GM18507 (cell line): ENCODE data around the gene SPACA4.
"Not testable (repeated sequence)": the region's sequence is repeated elsewhere in the genome, so short reads cannot be mapped to it uniquely, and the experiment has no call there.

Experiments
- DNase-seq: peaks from one replicate; pipeline ENCODE4 v3.0.0; 2011; ENCODE audit warnings: low read depth; ENCODE audit not compliant: insufficient read length; ENCODE audit errors: extremely low spot score
- FAIRE-seq: peaks from 2 replicates; lab custom pipeline; 2011; peaks lifted over from hg19 to GRCh38; lab: Jason Lieb, UNC

SPACA4 gene

DNA sequence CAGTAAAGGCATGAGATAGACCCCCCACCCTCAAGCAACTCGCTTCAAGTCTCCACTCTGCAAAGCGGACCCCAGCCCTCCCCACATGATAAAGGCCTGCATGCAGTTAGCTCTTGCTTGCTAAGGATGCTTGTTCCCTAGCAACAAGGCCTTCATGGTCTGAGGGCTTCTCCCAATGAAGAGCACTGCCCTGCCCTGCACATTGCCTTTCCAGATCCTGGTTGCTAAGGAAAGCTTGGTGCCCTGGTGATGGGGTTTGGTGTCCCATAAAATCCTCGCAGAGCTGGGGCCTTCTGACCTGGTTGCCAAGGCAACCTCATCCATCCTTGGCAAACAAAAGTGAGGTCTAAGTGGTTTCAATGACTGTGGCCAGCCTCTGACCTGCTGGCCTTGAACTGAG lies 24.7 kb downstream of the SPACA4 start:
- no peak for DNase-seq
- no peak for FAIRE-seq

DNA sequence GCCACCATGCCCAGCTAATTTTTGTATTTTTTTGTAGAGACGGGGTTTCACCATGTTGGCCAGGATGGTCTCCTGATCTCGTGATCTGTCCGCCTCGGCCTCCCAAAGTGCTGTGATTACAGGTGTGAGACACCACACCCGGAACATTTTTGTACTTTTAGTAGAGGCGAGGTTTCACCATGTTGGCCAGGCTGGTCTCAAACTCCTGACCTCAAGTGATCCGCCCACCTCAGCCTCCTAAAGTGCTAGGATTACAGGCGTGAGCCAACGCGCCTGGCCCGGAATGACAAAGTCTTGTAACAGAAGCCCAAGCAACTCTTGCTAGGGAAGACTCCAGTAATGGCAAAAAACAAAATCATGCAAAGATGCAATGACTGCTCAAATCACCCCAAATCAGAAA lies 25.7 kb downstream of the SPACA4 start:
- FAIRE-seq, DNase-seq: not testable (repeated sequence)

DNA sequence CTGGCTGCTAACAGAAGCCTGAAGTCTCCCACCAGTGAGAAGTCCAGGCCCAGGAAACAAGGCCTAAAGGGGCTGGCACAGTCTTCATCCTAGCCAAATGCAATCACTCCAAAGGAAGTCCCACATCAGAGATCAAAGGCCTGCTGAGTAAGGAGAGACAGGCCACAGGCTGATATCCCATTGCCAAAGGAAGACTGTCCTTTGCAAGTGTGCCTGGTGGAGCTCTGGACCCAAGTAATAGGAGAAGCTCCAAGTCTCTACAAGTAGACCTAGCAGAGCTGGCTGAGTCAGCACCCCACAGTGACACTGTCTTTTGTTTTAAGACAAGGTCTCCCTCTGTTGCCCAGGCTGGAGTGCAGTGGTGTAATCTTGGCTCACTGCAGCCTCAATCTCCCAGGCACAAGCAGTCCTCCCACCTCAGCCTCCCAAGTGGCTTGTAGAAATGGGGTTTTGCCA lies 26.2 kb downstream of the SPACA4 start:
- DNase-seq = no peak
- FAIRE-seq = no peak

DNA sequence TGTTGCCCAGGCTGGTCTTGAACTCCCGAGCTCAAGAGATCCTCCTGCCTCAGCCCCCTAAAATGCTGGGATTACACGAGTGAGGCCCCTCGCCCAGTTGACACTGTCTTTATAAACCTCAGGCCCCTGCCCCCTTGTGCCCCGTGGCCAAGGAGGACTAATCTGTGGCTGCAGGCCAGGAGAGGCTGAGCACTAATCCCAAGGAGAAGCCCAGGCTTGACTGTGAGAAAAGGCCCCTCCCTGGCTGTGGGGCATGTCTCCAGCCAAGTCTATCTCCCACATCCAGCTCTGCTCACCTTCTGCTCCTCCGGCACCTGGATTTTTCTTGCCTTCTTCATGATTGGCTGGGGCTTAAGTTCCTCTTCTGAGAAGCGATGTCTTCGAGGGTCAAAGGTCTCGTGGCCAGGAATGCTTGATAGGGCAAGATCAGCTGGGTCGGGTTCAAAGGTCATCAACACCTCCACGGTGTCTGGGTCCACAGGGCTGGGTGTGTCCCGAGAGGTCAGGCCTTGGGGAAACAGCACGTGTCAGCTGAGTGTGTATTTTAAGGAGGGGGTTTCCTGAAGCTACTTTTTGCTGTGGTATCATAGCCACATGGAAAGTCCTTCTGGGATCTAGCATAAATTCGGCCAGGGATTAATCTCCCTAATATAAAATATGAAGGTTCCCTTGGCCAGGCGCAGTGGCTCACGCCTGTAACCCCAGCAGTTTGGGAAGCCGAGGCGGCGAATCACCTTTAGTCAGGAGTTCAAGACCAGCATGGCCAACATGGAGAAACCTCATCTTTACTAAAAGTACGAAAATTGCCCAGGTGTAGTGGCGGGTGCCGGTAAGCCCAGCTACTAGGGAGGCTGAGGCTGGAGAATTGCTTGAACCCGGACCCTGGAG lies 26.9 kb downstream of the SPACA4 start:
- DNase-seq (no peak), FAIRE-seq (peak; percentile 41)

DNA sequence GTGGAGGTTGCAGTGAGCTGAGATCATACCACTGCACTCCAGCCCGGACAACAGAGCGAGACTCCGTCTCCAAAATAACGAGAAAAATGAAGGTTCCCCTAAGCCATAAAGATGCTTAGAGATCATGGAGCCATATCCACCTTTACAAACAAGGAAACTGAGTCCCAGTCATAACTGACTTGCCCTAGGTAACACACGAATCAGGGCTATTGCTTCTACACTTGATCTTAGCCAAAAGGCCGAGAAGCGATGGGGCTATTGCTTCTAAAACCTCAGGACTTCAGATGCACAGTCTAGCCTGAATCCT lies 27.4 kb downstream of the SPACA4 start:
- DNase-seq (no peak), FAIRE-seq (no peak)

DNA sequence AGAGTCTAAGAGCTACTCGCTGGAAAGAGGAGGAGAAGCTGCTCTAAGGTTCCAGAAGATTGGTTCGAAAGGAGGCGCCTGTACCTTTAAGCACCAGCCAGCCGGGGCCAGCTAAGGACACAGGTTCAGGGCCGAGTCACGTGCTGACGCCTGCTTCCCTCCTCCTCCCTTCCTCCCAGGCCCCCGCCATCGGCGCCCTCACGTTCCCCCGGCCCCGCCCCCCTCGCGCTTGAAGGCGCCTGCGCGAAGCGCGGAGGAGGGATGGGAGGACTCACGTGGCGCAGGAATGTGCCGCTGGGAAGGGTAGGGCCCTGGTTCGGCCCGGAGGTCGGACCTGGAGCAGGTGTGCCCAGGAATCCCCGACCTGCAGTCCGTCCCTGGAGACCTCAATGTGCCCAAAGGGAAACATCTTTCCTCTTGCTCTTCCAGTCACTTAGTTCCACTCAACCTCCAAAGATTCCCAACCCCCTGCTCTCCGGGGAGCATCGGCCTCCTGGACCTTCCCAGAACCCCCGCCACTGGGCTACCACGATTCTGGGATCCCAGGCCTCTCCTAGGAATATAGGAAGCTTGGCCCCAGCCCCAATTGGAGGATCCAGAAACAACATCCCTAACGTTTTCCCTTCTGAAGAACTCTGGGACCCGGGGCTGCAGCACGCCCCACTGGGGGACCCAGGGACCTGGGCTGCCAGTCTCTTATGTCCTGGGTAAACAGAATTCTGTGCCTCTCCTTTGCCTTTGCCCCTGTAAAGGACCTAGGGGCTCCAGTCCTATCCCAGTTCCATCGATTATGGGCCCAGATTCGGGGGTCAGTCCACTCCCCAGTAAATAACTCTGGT lies 28.1 kb downstream of the SPACA4 start:
- peak; percentile 94 for FAIRE-seq
- peak; percentile 70 for DNase-seq

DNA sequence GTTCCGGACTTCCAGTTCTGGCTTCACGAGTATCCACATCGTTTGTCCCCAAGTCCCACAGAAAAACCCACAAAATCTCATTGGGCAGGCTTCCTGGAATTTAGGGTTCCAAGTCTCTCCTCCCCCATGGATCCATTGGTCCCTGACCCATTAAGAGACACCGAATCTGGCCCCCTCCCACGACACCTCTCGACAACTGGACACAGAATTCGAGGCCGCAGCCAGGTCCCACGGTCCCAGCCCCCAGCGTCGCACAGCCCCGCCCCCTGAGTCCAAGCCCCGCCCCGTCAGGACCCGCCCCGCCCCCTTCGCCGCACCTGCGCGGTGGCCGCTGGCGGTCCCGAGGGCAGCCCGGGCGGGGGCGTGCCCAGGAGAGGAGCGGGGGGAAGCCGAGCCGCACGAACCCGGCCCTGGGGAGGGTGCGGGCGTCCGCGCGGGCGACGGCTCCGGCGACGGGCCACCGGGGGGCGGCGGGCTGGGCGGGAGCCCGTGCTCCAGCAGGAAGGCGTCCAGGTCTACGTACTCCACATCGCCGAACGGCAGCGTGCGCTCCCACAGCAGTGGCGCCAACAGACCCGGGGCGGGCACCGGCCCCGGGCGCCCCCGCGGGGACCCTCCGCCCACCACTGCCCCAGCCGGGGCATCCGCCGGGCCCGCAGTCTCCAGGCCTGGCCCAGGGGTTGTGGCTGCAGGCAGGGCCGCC lies 28.9 kb downstream of the SPACA4 start:
- FAIRE-seq (peak; percentile 72), DNase-seq (no peak)

DNA sequence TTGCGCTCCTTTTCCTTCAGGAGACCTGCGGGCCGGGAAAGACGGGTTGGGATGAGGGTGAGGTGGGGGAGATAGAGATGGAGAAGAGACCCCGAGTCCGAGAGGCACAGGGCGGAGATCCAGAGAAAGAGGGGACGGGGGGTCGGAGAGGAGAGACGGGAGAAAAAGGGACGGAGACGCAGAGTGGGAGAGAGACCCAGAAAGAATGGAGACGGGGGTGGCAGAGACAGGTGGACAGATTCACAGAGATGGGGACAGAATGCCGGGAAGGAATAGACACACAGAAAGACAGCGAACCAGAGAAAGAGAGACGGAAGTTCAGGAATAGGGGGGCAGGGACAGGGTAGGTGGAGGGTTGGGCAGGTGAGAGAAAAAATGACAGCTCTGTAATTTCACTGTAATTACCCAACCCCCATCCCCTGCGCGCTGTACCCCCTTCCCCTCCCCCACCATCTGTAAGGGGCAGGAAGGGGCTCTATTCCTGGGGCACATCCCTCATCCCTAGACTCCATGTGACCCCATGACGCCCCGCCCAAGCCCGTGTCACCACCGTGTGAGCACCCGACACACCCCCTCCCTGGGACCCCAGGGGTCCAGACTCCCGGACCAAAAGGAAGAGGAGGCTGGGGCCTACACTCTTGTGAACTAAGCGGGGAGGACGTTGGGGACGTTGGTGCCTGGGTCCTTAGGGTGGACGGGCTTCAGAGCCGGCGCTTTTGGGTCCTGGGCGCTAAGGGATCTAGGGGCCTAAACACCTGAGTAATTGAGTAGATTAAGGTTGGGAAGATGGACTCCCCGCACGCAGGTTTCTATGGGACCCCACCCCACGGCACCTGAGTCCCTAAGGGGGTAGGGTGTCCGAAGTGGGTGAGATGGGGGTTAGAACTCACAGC lies 29.7 kb downstream of the SPACA4 start:
- DNase-seq (no peak), FAIRE-seq (no peak)

DNA sequence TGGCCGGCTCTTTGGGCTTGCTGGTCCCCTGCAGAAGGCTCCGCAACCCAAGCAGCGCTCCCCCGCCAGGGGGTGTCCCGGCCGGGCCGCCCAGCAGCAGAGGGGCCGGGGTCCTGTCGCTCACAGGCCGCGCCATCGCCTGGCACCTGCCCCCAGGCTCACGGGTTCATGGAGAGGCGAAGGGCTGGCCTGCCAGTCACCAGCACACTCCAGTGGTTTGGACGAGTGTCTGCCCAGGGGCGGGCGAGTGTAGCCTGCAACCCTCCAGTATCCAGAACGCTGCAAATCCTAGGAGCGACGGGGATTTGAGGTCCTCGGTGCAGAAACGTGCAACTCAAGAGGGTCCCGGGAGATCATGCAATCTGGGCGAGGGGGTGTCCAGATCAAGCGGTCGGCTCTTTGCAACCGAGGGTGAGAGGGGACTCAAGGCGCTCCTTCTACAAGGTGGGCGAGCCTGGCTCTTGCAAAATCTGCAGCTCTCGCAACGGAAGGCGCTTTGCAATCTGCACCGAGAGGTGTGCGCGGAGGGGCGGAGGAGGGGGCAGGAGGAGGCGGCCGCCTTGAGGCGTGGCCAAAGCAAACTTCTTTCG lies 30.4 kb downstream of the SPACA4 start, which contains the start of gene DBP:
TSS of gene DBP (minus strand) at position 521 of the 590 bp plus-strand sequence. CDS start at position 136, 385 bp downstream.
- no peak for DNase-seq
- no peak for FAIRE-seq

DNA sequence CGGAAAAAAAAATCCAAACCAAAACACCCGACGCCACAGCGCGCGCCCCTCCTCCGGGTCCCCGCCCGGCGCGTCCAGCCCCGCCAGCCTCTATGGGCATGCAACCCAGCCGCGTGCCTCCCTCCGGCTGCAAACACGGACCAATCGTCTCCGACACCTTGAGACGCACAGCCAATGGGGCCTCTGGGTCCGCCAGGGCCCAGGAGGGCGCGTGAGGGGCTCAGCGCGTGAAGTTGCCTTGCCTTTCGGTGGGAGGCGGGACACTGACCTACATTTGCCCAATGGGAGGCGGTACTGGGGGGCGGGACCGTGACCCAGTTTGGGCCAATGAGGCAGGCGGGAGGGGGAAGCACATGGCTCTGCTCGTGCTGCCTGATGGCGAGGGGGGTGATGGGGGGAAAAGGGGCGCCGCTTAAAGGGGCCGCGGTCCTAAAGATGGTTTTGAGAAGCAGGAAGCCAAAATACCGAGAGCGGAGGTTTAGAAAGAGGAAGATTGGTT lies 31.0 kb downstream of the SPACA4 start:
- DNase-seq (peak; percentile 80), FAIRE-seq (peak; percentile 96)

DNA sequence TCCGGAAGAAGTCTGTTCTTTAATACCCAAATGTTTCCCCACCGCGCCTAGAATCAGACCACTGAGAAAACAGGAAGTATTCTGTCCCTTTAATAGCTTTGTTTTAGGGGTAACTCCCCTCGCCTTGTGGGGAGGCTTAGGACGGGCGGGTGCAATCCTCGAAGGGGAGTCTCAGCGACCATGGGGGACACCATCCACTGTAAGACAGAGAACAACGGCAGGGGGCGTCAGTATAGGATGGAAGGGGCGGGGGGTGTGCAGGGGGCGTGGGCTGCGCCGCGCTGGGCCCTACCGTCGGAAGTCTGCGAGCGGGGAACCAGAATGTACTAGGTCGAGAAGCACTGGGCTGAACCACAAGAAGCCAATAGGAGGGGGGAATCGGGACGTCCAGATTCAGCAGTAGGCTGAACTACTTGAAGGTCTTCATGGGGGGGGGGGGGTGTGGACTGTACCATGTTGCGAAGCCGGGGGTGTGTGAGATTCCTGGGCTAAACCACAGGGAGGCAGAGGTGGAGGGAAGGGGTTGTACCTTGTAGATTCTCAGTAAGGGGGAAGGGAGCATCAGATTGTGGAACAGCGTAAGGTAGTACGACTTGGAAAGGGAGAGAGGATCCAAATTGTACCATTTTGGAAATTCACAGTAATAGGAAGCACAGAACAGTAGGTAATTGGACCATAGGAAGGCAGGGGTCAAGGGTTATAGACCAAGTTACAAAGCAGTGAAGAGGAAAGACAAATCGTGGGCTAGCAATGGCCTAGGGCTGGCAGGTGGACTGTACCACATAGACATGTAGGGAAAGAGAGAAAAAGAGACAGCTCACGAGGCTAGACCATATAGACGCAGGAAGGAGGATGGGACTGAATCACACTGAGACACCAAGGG lies 31.6 kb downstream of the SPACA4 start:
- FAIRE-seq (no peak), DNase-seq (no peak)

DNA sequence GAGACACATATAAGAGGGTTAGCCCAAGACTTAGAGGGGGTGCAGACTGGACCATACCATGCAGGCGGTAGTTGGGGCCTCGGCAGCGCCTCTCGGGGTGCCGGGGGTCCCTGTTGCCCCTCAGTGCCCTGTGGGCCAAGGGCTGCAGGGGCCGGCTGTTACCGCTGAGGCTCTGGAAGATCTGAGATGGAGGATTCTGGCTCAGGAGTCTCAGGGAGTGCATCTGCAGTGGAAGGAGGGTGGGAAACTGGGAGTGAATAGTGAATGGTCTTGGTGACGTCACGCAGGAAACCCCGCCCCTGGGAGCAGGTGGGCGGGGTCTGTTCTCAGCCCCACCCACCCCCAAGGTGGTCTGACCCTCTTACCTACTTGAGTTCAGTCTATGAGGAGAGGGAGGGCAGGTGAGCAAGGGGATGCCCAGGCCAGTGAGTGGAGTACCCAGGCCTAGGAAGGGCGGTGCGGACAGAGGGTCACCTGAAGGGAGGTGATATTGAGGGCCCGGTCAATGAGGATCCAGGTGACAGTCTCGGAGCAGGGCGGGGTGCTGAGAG lies 32.4 kb downstream of the SPACA4 start:
- FAIRE-seq = no peak
- no peak for DNase-seq

DNA sequence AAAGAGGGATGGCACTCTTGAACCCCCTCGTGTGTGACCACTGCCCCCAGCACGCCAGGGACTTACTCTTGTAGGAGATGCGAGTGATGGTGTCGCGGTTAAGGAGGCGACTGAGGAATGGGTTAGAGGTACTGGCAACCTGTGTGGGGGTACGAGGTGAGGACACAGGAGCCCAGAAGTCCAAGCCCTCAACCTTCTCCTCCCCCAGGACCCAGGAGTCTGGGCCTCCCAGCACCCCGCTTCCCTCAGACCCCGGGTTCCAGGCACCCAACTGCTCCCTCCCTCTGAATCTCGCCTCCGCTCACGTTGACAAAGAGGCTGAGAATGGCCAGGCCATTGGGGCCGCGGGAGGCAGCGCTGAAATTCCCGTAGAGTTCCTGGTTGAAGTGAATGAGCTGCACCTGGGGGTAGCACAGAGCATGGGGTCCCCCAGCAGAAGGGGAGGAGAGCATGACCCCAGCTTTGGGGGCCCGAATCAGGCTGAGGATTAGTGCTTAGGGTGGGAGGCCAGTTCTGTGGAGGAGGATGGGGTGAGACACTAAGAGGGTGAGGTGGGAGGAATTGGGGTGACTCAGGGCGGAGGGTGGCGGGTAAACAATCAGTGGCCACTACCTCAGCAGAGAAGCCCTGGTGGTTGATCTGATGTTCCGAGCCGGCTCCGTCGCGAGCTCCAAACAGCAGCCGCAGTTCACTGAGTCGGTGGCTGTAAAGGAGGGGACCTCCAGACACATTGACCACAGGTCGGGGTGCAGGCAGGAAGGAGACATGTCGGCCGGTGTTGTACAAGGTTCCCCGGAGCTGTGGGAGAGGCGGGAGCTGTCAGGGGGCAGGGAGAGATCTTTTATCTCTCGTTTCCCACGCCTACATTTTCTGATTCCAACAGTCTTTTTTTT lies 33.2 kb downstream of the SPACA4 start:
- FAIRE-seq = no peak
- DNase-seq = no peak

DNA sequence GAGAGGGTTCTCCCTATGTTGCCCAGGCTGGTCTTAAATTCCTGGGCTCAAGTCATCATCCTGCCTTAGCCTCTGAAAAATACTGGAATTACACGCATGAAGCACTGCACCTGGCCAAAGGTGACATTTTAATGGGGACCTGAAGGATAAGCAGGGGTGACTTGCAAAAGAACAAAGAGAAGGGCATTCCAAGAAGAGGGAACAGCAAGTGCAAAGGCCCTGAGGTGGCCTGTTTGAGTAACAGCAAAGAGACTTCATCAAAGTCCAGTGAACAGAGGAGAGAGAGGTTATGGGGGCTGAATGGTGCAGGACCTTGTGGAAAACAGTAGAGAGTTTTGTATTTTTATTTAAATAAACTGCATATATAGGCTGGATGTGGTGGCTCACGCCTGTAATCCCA lies 35.3 kb downstream of the SPACA4 start:
- no peak for DNase-seq
- no peak for FAIRE-seq

DNA sequence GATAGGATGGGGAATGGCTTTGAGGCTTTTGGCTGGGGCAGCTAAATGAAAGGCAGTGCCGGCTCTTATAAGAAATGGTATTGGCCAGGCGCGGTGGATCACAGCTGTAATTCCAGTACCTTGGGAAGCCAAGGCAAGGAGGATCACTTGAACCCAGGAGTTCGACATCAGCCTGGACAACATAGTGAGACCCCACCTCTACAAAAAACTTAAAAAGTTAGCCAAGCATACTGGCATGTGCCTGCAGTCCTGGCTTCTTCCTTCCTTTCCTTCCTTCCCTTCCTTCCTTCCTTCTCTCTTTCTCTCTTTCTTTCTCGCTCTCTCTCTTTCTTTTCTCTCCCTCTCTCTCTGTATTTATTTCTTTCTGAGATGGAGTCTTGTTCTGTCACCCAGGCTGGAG lies 36.3 kb downstream of the SPACA4 start:
- FAIRE-seq = no peak
- no peak for DNase-seq

DNA sequence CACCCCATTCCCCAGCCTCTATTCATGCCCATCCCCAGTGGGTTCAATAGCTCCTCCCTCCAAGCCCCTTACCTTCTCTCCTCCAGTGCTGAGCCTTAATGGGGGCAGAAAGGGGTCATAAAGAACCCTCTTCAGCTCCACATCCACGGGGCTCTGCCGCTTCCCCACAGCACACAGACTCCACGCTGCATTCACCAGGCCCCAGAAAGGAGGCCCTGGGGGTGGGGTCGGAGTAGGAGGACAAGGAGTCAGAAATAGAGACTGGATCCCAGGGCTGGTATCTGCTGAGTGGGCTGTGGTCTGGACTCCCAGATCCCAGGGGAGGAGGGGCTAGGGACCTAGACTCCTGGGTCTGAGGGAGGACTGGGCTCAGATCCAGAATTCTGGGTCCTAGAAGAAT lies 37.8 kb downstream of the SPACA4 start:
- FAIRE-seq = no peak

More for the DNA sequence above, 37.8 kb downstream of the SPACA4 start:
- no peak for DNase-seq
